OCI-M2 (cell line): Measurements from ENCODE around the gene SLIT3.

Source experiments
- DNase-seq: peaks from one replicate; lab custom pipeline; 2025; ENCODE audit not compliant: unreplicated experiment; lab: John Stamatoyannopoulos, UW

SLIT3 gene

DNA sequence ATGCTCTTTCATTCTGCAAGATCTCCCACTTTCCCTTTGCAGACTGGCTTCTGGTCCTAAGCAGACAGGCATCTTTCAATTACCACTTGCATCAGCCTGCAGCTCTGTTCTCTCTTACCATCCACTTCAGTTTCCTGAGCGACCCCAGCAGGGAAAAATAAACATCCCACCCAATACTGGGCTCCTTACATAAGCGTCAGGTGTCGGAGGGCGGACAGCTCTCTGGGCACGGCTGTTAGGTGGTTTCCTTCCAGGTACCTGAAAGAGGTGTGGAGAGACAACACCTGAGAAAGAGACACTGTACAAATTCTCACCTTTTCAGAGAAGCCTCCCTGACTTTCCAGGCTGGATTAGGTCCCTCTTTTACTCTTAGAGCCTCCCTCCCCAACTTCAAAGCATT is 576.7 kb downstream of the SLIT3 start:
- no peak for DNase-seq

GRCh38 chr5:168723037-168723436 is 577.9 kb downstream of the SLIT3 start:
- no peak for DNase-seq

DNA sequence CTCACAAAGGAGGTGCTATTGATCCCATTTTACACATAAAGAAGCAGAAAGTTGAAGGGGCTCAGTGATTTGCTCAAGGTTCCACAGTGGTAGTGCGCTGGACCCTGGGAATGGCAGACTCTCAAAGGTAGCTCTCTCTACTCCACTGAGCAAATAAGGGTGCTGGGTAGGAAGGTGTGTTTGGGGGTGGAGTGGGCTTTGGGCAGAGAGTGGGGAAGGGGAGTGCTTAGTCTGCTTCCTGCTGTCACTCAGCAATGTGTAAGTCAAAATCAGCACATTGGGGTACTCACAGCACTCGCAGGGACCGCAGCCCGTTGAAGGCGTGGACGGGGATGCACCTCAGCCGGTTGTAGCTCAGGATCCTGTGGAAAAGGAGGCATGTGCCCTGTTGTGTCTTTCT is 579.0 kb downstream of the SLIT3 start:
- DNase-seq: no peak

DNA sequence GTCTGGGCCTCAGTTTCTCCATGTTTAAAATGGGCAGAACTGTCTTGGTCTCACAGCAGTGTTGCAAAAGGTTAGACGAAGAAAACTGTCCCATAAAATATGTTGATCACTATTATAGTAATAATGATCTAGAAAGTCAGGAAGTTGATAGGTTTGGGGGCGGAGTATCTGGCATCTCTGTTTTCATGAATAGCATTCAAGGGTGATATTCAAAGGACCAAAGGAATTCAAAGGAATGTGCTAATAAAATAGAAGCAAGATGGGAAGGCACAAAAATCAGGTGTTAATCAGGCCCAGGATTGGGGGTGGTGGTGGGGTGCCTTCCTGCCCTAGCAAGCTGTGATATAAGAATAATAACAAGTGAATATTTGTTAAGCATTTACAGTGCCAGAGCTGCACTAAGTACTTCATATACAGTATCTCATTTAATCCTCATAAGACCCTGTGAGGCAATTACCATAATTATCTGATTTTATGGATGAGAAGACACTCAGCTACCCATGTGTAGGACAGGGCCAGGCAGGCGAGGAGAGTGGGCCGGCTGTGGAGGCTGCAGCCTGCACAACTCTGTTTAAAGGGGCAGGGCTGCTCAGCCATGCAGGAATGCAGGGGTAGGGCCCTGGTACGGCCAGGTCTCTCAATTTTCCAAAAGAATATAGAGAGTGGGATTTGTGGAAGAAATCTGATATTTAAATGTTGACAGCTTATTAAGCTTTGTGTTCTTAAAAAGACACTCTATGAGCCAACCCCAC is 579.8 kb downstream of the SLIT3 start:
- DNase-seq: no peak

DNA sequence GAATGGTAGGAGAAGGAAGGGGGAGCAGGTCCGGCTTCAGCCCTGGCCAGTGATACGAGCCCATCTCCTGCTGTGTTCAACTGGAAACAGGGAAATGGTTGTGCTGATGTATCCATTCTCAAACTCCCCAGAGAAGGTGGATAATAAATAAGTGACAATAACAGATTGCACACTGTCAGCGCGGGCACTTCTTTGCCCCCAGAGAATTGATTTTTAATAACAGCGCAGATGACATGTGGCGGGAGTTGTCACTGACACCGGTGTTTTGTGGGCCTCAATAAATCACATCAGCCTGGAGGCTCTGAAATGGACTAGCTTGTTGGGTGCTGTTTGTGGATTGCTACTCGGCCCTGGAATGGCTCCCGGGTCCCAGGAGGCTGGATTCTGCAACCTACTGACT is 580.4 kb downstream of the SLIT3 start:
- no peak for DNase-seq

DNA sequence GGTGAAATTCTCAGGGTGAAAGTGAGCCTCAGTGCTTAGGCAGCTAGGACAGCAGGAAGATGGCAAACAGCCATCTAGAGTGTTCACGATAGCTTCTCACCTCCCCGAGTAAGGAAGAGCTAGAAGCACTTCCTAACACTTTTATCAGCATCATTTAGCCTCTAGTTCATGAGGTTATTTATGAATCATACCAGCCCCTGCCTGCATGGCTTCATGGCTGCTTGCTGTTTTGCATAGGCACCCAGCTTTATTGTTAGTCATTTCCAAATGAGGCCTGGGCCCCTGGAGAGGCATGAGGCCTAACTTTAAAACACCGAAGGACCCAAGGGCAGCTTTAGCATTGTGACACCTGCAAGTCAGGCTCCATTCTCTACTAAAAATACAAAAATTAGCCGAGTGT is 586.9 kb downstream of the SLIT3 start:
- DNase-seq: no peak

DNA sequence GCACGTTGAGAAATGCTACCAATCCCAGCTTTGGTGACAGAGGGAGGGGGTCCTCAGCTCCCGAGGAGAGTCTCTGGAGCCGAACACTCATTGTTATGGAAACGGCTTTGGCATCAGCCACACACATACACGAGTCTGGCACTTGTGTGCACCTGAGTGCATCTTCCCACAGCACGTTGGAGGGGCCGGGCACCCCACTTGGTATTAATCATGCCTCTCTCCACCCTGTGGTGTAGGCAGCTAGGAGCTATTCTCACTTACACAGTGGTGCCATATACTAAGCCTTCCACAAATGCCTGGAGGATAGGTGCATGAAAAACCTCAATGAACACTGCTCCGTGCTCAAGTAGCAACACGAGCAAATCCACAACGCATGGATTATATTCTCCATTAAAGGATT is 587.9 kb downstream of the SLIT3 start:
- DNase-seq: no peak

- DNase-seq: no peak
Measured at GRCh38 chr5:168712280-168712924, 588.5 kb downstream of the SLIT3 start.

DNA sequence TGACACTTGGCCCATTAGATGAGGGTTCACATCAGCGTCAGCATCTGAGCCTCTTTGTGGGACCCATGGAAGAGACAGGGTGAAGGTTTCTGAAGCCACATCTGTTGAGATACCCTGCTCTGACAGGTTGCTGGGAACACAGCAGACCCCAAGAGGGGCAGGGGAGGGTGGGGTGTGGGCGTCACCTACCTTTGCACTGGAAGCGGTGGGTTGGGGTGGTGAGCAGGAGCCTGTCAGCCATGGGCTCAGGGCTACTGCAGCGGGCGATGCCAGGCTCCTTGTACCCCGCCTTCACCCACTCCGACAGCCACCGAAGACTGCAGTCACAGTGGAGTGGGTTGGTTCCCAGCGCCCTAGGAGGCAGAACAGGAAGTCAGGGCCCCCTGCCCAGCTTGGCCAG is 590.2 kb downstream of the SLIT3 start:
- no peak for DNase-seq

- DNase-seq: no peak
Measured at GRCh38 chr5:168707716-168708695, 592.9 kb downstream of the SLIT3 start.

DNA sequence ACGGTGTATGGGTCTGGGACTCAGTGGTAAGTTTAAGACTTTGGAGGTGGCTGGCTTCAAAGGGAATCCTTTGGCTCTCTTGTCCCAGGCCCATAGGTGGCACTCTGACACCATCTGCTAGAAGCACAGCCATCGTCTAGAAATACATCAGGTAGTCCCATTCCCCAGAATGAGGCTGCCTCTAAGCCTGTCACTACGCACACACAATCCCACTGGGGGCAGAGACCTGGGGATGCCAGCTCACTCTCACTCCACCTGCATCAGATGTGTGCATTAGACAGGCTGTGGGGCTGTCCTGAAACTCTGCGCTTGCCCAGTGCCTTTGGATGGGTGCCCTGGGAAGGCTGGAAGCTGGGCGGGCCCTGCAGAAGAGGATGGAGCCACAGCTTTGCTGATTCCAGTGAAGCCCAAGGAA is 594.3 kb downstream of the SLIT3 start:
- DNase-seq: no peak

DNA sequence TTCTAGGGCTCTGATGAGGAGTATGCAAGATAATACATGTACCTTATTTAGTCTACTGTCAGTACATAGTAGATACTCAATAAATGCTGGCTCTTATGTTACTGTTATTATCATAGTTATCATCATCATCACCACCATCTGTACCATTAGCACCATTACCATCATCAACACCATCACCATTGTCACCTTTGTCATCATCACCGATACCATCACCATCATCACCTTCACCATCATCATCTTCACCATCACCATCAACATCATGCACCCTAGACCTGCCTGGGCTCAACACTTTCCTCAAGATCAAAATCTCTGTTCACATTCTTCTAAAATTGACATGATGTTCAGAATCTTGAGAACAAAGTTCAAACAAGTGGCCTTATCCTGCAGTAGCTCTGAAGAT is 595.6 kb downstream of the SLIT3 start:
- DNase-seq: no peak

GRCh38 chr5:168702511-168702910 is 598.4 kb downstream of the SLIT3 start:
- DNase-seq: no peak

DNA sequence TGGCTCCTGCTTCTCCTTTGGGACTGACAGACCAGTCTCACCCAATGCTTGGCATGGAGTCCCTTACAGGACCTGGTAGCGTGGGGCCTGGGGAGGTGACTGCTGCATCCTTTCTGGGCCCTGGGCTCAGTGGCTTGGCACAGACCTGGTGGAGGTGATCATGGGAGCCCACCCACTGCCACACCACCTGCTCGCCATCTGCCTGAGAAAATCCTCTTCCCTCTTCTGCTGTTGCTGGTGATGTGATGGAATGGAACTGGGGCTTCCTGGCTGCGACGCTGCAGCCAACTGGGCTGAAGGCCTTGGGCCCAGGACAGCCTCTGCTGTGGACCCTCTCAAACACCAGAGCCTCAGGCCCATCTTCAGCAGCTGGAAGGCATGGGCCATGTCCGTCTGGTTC is 599.3 kb downstream of the SLIT3 start:
- DNase-seq: no peak

GRCh38 chr5:168699002-168699401 is 601.9 kb downstream of the SLIT3 start:
- DNase-seq: no peak

- no peak for DNase-seq
Measured at GRCh38 chr5:168697034-168697720, 603.8 kb downstream of the SLIT3 start.

DNA sequence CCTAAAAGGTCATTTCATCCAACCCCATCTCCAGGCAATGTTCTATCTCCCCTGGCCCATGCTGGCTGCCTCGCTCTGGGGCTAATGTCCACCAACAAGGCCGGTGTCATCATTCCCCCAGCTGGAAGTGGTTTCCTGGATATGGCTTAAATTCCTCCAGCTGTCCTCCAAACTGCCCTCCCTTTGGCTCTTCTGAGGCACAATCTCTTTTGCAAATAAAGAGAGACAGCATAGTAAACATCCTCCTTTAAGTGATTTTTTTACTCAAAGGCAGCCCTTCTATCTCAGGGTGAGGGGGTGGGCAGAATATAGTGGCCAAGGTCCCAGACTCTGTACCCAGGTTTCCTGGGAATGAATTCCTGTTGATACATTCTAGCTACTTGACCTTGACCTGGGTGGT is 604.3 kb downstream of the SLIT3 start:
- DNase-seq: no peak

DNA sequence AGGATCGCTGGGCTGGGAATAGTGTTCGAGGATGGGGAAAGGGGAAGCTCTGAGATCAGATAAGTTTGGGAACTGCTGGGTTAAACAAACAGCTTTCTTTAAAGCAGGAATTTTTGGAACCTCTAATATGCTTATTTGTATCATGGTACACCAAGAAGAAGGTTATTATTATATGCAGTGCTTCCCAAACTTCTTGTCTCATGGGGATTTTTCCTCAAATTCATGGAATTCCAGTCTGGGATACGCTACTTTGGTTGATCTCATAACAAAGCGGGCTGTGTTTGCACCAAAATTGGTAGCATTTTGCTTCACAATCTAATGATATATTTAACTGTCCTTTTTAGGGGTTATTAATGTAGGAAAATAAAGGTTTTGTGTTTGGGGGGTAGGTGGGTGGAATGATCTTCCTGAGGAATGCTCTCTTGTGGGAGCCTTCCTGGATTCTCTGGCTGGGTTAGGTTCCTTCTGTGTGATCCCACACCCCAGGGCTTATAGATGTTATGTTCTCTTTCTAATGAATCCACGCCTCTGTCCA is 605.6 kb downstream of the SLIT3 start:
- no peak for DNase-seq

GRCh38 chr5:168694289-168694688 is 606.6 kb downstream of the SLIT3 start:
- no peak for DNase-seq

DNA sequence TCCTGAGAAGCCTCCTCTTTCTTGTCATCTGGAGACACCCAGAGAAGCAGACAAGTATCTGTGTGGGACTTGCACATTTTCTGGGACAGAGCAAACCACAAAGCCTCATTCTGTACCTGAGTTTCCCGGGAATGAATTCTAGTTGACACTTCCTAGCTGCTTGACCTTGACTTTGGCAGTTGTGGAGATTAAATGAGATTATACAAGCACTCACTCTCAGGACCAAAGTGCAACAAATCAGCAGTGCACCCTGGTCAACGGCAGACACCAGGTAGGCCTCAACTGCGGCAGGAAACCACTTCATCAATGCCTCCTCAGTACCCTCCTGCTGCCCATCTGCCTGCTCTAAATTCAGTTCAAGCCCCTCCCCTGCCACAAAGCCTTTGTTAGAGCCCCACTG is 607.1 kb downstream of the SLIT3 start:
- no peak for DNase-seq

GRCh38 chr5:168693297-168693696 is 607.6 kb downstream of the SLIT3 start:
- no peak for DNase-seq
